HG03045 (cell line): ENCODE measurements around the gene PJA2.

Experiments
- ATAC-seq: cut with Tn5 transposase; IDR thresholded peaks from one replicate; pipeline ENCODE4 v1.9.1; 2021; ENCODE audit warnings: mild to moderate bottlenecking, moderate library complexity; ENCODE audit not compliant: unreplicated experiment

Gene PJA2

GRCh38 chr5:109350537-109351270, 59.1 kb downstream of the PJA2 start:
- ATAC-seq, result no peak

GRCh38 chr5:109349388-109349787, 60.4 kb downstream of the PJA2 start:
- no peak for ATAC-seq

- ATAC-seq, result no peak
Measured at GRCh38 chr5:109347252-109347888, 62.4 kb downstream of the PJA2 start.

GRCh38 chr5:109345699-109346098, 64.1 kb downstream of the PJA2 start:
- no peak for ATAC-seq

- ATAC-seq, result no peak
Measured at GRCh38 chr5:109340351-109340750, 69.4 kb downstream of the PJA2 start.

- no peak for ATAC-seq
Measured at GRCh38 chr5:109335114-109335513, 74.7 kb downstream of the PJA2 start.

- no peak for ATAC-seq
Measured at GRCh38 chr5:109334056-109334455, 75.7 kb downstream of the PJA2 start.

- no peak for ATAC-seq
Measured at GRCh38 chr5:109329333-109330237, 80.2 kb downstream of the PJA2 start.

- ATAC-seq, result no peak
Measured at GRCh38 chr5:109328626-109329025, 81.1 kb downstream of the PJA2 start.

GRCh38 chr5:109327570-109327969, 82.2 kb downstream of the PJA2 start:
- no peak for ATAC-seq

- no peak for ATAC-seq
Measured at GRCh38 chr5:109326919-109327318, 82.9 kb downstream of the PJA2 start.

- ATAC-seq, result no peak
Measured at GRCh38 chr5:109325456-109325855, 84.3 kb downstream of the PJA2 start.

GRCh38 chr5:109324931-109325330, 84.8 kb downstream of the PJA2 start:
- no peak for ATAC-seq

- no peak for ATAC-seq
Measured at GRCh38 chr5:109324351-109324750, 85.4 kb downstream of the PJA2 start.

- ATAC-seq, result no peak
Measured at GRCh38 chr5:109322694-109323093, 87.1 kb downstream of the PJA2 start.

GRCh38 chr5:109319351-109319750, 90.4 kb downstream of the PJA2 start:
- no peak for ATAC-seq

GRCh38 chr5:109318455-109319108, 91.2 kb downstream of the PJA2 start:
- no peak for ATAC-seq

GRCh38 chr5:109316634-109317033, 93.1 kb downstream of the PJA2 start:
- ATAC-seq, result no peak

GRCh38 chr5:109315245-109315644, 94.5 kb downstream of the PJA2 start:
- no peak for ATAC-seq

GRCh38 chr5:109313127-109313526, 96.6 kb downstream of the PJA2 start:
- ATAC-seq, result no peak

GRCh38 chr5:109312695-109313094, 97.1 kb downstream of the PJA2 start:
- no peak for ATAC-seq
